IMR-90 (cell line): ENCODE measurements around the gene ABHD12. TPM values are rescaled to one million over a fixed set of nuclear protein-coding genes. Genes with fewer than 3 reads are reported as not detected.

Experiments used
- ATAC-seq: fragments of 200-7000 bp; cut with Tn5 transposase; 2 replicates; pipeline ENCODE4 v1.9.1; 2020; ENCODE audit warnings: low read depth, mild to moderate bottlenecking, moderate library complexity
- BruUV-seq: library from RNA; stranded (reverse); fragments of 400-500 nt; replicated peaks from 2 replicates; lab custom pipeline; 2021; lab: Mats Ljungman, UMichigan
- CTCF ChIA-PET: fragments of 300-600 bp; formaldehyde crosslinking; extraction: SDS; loops from one replicate; lab custom pipeline; 2021; ENCODE audit warnings: antibody characterized with exemption; lab: Yijun Ruan, JAX
- POLR2A ChIA-PET: fragments of 300-600 bp; sonication (Branson Sonifier 250); formaldehyde crosslinking; loops from one replicate; lab custom pipeline; 2022; ENCODE audit warnings: antibody characterized with exemption; ENCODE audit not compliant: unreplicated experiment; lab: Charles Lee
- DNase-seq: peaks from one replicate; pipeline ENCODE4 v3.0.0; 2013
- H2AFZ ChIP-seq: replicated peaks from 2 replicates; pipeline ENCODE3; 2013; ENCODE audit warnings: low read length, mild to moderate bottlenecking; ENCODE audit not compliant: poor library complexity
- H2AK5ac ChIP-seq: 2 replicates; pipeline ENCODE4 v1.6.1; 2013; ENCODE audit warnings: low read depth, low read length, inconsistent platforms
- H2AK9ac ChIP-seq: replicated peaks from 2 replicates; pipeline ENCODE3; 2013; ENCODE audit warnings: mild to moderate bottlenecking, low read depth, low read length, moderate library complexity; ENCODE audit not compliant: poor library complexity
- H2BK120ac ChIP-seq: 2 replicates; pipeline ENCODE4 v1.6.1; 2013; ENCODE audit warnings: low read depth, low read length, inconsistent platforms
- H2BK15ac ChIP-seq: 3 replicates; pipeline ENCODE4 v1.6.1; 2013; ENCODE audit warnings: low read depth, low read length, inconsistent platforms
- H2BK20ac ChIP-seq: 2 replicates; pipeline ENCODE4 v1.6.1; 2013; ENCODE audit warnings: low read depth, mild to moderate bottlenecking, inconsistent platforms, low read length, moderate library complexity
- H2BK5ac ChIP-seq: 2 replicates; pipeline ENCODE4 v1.6.1; 2013; ENCODE audit warnings: mild to moderate bottlenecking, low read depth, low read length, inconsistent platforms; ENCODE audit not compliant: poor library complexity, severe bottlenecking
- H3K14ac ChIP-seq: replicated peaks from 2 replicates; pipeline ENCODE4 v1.6.1; 2013; ENCODE audit warnings: low read depth, low read length, inconsistent platforms
- H3K18ac ChIP-seq: 2 replicates; pipeline ENCODE4 v1.6.1; 2013; ENCODE audit warnings: low read depth, low read length, control low read depth
- H3K23ac ChIP-seq: 2 replicates; pipeline ENCODE4 v1.6.1; 2013; ENCODE audit warnings: low read depth, low read length, inconsistent platforms
- H3K27ac ChIP-seq: 2 replicates; pipeline ENCODE4 v1.5.1; 2013; ENCODE audit warnings: mild to moderate bottlenecking, control low read depth, low read length; ENCODE audit not compliant: insufficient read depth
- H3K27me3 ChIP-seq: 2 replicates; pipeline ENCODE4 v1.6.1; 2013; ENCODE audit warnings: low read length; ENCODE audit not compliant: control insufficient read depth, insufficient read depth
- H3K36me3 ChIP-seq: 2 replicates; pipeline ENCODE4 v1.6.1; 2013; ENCODE audit warnings: low read length, mixed read lengths; ENCODE audit not compliant: control insufficient read depth, insufficient read depth
- H3K4ac ChIP-seq: 2 replicates; pipeline ENCODE4 v1.6.1; 2013; ENCODE audit warnings: low read depth, low read length, inconsistent platforms
- H3K4me1 ChIP-seq: 2 replicates; pipeline ENCODE4 v1.6.1; 2013; ENCODE audit warnings: low read length, mixed read lengths; ENCODE audit not compliant: control insufficient read depth, insufficient read depth
- H3K4me2 ChIP-seq: 2 replicates; pipeline ENCODE4 v1.6.1; 2013; ENCODE audit warnings: low read depth, mild to moderate bottlenecking, control low read depth, low read length, moderate library complexity
- H3K4me3 ChIP-seq: 2 replicates; pipeline ENCODE4 v1.5.1; 2013; ENCODE audit warnings: low read depth, mild to moderate bottlenecking, control low read depth, low read length, moderate library complexity; ENCODE audit not compliant: insufficient read depth
- H3K56ac ChIP-seq: 2 replicates; pipeline ENCODE4 v1.6.1; 2013; ENCODE audit warnings: low read length, inconsistent platforms; ENCODE audit not compliant: insufficient read depth; ENCODE audit errors: extremely low read depth
- H3K79me1 ChIP-seq, 2 experiments: 2 replicates each; pipeline ENCODE4 v1.6.1; 2013; ENCODE audit warnings: low read length in 2 of 2, inconsistent platforms in 1 of 2, low read depth in 1 of 2
- H3K9ac ChIP-seq: 2 replicates; pipeline ENCODE4 v1.6.1; 2013; ENCODE audit warnings: low read depth, low read length, control low read depth
- H3K9me1 ChIP-seq: 2 replicates; pipeline ENCODE4 v1.6.1; 2013; ENCODE audit warnings: low read length, inconsistent platforms; ENCODE audit not compliant: insufficient read depth
- H3K9me3 ChIP-seq: 2 replicates; pipeline ENCODE4 v1.6.1; 2013; ENCODE audit warnings: low read length; ENCODE audit not compliant: control insufficient read depth, insufficient read depth
- H4K20me1 ChIP-seq: 2 replicates; pipeline ENCODE4 v1.6.1; 2013; ENCODE audit warnings: low read length, inconsistent platforms; ENCODE audit not compliant: insufficient read depth
- H4K5ac ChIP-seq: 2 replicates; pipeline ENCODE4 v1.6.1; 2013; ENCODE audit warnings: mild to moderate bottlenecking, low read depth, low read length, control low read depth
- H4K8ac ChIP-seq, 2 experiments: 2 replicates each; pipeline ENCODE4 v1.6.1; 2013; ENCODE audit warnings: low read depth in 2 of 2, low read length in 2 of 2, control low read depth in 1 of 2, inconsistent platforms in 1 of 2
- H4K91ac ChIP-seq: 2 replicates; pipeline ENCODE4 v1.6.1; 2013; ENCODE audit warnings: low read depth, low read length, inconsistent platforms; ENCODE audit not compliant: insufficient read depth
- BHLHE40 ChIP-seq: fragments of 150-350 bp; IDR thresholded peaks from 2 replicates; pipeline ENCODE4 v1.6.1; 2016; ENCODE audit warnings: mild to moderate bottlenecking, low read depth, low read length
- CEBPB ChIP-seq: IDR thresholded peaks from 2 replicates; pipeline ENCODE4 v1.6.1; 2012; ENCODE audit warnings: low read depth, low read length, improper control_type of control experiment
- CTCF ChIP-seq: conservative IDR thresholded peaks from 2 replicates; pipeline ENCODE4 v1.5.1; 2012; ENCODE audit warnings: mild to moderate bottlenecking, low read depth, low read length, improper control_type of control experiment
- MAZ ChIP-seq: IDR thresholded peaks from 2 replicates; pipeline ENCODE4 v1.6.1; 2012; ENCODE audit warnings: low read depth, mild to moderate bottlenecking, low read length, improper control_type of control experiment, moderate library complexity, borderline replicate concordance
- NFE2L2 ChIP-seq: fragments of 150-350 bp; IDR thresholded peaks from 2 replicates; pipeline ENCODE4 v1.6.1; 2016; ENCODE audit warnings: low read depth, mild to moderate bottlenecking, low read length
- RAD21 ChIP-seq: IDR thresholded peaks from 2 replicates; pipeline ENCODE4 v1.6.1; 2012; ENCODE audit warnings: low read length, improper control_type of control experiment
- SMC3 ChIP-seq: fragments of 150-350 bp; IDR thresholded peaks from 2 replicates; pipeline ENCODE4 v1.6.1; 2016; ENCODE audit warnings: low read depth, mild to moderate bottlenecking, antibody characterized with exemption, low read length, moderate library complexity
- WGBS, 2 experiments: methylation state at CpG; one replicate each; pipeline versions ENCODE4 v1.1.5 to v1.1.7; 2013; ENCODE audit warnings: missing lambda C conversion rate in 2 of 2; ENCODE audit not compliant: insufficient read length in 1 of 2; ENCODE audit errors: extremely low coverage in 2 of 2; 5-methylcytosine and 5-hydroxymethylcytosine counted together
- dilution Hi-C: fragments of 300-500 bp; cut with HindIII; formaldehyde crosslinking; loops from one replicate; pipeline ENCODE4 v1.14.3; 2018; ENCODE audit warnings: low sequenced_read_pairs; ENCODE audit not compliant: unreplicated experiment
- in situ Hi-C: fragments of 300-500 bp; cut with MboI; formaldehyde crosslinking; loops from 3 replicates; pipeline ENCODE4 v1.14.3; 2019; ENCODE audit warnings: low sequenced_read_pairs, inconsistent platforms, mixed read lengths
- intact Hi-C: fragments of 100-400 bp; cut with micrococcal nuclease; formaldehyde crosslinking; loops from 2 replicates; pipeline ENCODE4 v1.10.0; 2022
- polyA plus RNA-seq, 3 experiments: library from polyadenylated mRNA; depleted of rRNA; stranded (reverse); fragments of >200 nt; gene quantifications; 2 replicates each; pipeline ENCODE4 v1.2.3, GENCODE V29; 2012; ENCODE audit warnings: low replicate concordance in 1 of 3
- total RNA-seq: library from RNA; depleted of rRNA; stranded (reverse); fragments of >200 nt; gene quantifications from 2 replicates; pipeline ENCODE4 v1.2.3, GENCODE V29; 2012
- TF ChIP-seq, protein P1 (sequence below): fragments of 150-350 bp; IDR thresholded peaks from 2 replicates; pipeline ENCODE4 v1.6.1; 2017; ENCODE audit warnings: mild to moderate bottlenecking, antibody characterized with exemption, low read length, low read depth

ABHD12 gene
- total and polyA plus RNA-seq, 2 of the 4 experiments (the other 2 are of a cell fraction): 80.7 to 108 TPM

DNA sequence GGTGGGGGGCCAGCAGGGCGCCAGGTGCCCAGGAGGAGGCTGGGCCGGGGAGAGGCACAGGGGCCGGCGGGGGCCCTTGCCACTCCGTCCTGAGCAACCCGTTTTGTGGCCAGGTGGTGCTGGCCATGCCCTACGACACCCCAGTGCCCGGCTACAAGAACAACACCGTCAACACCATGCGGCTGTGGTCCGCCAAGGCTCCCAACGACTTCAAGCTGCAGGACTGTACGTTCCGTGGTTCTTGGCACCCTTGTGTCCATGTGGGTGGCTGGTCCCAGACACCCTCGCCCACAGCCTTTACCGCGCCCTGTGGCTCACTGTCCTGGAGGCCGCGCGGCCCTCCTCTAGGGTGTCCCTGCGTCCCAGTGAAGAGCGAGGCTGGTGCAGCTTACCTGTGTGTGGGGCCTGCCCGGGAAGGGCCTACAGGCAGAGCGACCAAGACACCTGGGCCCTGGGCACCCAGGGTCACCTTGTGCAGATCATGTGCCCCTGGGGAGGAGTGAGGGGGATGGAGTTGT lies 114.0 kb downstream of the ABHD12 start:
- Histone ChIP-seq H3K14ac (no peak overlapping the region), H2AK5ac (no peak overlapping the region), H3K23ac (no peak overlapping the region), H3K9ac (no peak overlapping the region), H3K9me3 (no peaks in the 10 kb centered on the region), H3K36me3 (peaks cover 80% of the 10 kb centered on the region), H3K79me1 (peaks cover 0 to 11% of the 10 kb centered on the region in 2 experiments; a peak in 3 of 4 replicates), H4K91ac (no peak overlapping the region), H2AFZ (no peak overlapping the region), H3K18ac (no peak overlapping the region), H3K4ac (no peak overlapping the region), H4K5ac (no peak overlapping the region), H3K4me2 (no peak overlapping the region), H4K20me1 (peaks cover 3% of the 10 kb centered on the region), H2BK15ac (no peak overlapping the region), H3K4me3 (no peak overlapping the region), H2BK5ac (no peak overlapping the region), H3K9me1 (peaks cover 6% of the 10 kb centered on the region; the same call in 1 of the 2 replicates), H2BK120ac (no peak overlapping the region), H4K8ac (no peak overlapping the region), H3K27ac (no peak overlapping the region), H3K27me3 (no peaks in the 10 kb centered on the region), H2AK9ac (no peak overlapping the region), H3K56ac (no peak overlapping the region), H2BK20ac (no peak overlapping the region), H3K4me1 (no peaks in the 10 kb centered on the region)
- DNase-seq (no peak), ATAC-seq (no peak)
- no peak for TF ChIP-seq CEBPB
- no peak for TF ChIP-seq RAD21
- TF ChIP-seq CTCF: no peak
- no peak for TF ChIP-seq BHLHE40
- TF ChIP-seq MAZ: no peak
- no peak for TF ChIP-seq NFE2L2
- no peak for TF ChIP-seq SMC3
- TF ChIP-seq, protein P1, sequence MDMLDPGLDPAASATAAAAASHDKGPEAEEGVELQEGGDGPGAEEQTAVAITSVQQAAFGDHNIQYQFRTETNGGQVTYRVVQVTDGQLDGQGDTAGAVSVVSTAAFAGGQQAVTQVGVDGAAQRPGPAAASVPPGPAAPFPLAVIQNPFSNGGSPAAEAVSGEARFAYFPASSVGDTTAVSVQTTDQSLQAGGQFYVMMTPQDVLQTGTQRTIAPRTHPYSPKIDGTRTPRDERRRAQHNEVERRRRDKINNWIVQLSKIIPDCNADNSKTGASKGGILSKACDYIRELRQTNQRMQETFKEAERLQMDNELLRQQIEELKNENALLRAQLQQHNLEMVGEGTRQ: no peak
- intact Hi-C loops: no loop called here
- in situ Hi-C loops: no loop called here
- dilution Hi-C loops: no loop called here
- 97% methylated on average over 13 of the region's 24 CpGs; no CpG with 5 or more reads in 1 of the 2 experiments for WGBS, 2 experiments
- CTCF ChIA-PET: no interaction called here
- POLR2A ChIA-PET: no interaction called here
- BruUV-seq: no TSS peak
